GM21367 (cell line): ENCODE results near the gene RCCD1.
"Not testable (repeated sequence)": the region's sequence is repeated elsewhere in the genome, so short reads cannot be mapped to it uniquely, and the experiment has no call there.

ENCODE experiments used
- ATAC-seq: cut with Tn5 transposase; IDR thresholded peaks from one replicate; pipeline ENCODE4 v1.9.1; 2021; ENCODE audit not compliant: unreplicated experiment

RCCD1 gene, protein sequence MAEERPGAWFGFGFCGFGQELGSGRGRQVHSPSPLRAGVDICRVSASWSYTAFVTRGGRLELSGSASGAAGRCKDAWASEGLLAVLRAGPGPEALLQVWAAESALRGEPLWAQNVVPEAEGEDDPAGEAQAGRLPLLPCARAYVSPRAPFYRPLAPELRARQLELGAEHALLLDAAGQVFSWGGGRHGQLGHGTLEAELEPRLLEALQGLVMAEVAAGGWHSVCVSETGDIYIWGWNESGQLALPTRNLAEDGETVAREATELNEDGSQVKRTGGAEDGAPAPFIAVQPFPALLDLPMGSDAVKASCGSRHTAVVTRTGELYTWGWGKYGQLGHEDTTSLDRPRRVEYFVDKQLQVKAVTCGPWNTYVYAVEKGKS

DNA sequence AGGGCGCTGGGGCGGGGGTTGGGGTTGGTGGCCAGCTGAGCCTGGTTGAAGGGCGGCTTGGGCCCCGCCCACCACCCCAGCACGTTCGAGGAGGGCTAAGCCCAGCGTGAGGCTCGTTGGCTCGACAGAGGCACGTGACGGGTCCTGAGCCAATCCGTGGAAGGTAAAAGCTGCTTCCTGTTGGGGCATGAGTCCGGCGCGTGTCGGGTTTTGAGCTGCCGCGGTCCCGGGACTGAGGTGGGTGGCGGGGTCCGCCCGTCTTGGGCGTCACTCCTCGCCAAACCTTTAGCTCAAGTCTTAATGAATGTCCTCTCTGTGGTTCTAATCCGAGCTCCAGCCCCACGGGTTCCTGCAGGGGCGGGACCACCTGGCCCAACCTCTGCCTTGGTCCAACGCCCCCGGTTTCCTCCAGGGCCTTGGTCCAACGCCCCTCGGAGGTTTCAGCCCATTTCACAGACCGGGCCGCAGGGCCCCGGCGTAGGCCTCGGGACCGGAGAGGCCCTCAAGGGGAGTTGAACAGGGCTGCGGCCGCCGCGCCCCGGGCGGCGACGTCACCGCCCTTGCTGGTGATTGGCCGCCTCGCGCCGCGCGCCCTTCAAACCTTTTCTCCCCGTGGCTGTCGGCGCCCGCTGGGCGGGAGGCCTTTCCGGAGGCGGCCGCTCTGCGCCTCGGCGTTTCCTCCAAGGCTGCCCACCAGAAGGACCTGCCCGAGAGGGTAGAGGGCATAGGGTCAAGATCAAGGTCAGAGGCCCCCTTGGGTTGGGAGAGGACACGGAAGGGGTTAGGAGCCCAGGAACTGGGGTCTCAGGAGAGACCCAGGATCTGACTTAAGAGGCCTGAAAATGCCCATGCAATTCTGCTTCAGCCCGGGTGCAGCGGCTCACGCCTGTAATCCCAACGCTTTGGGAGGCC, at the start of gene RCCD1:
Gene RCCD1 (plus strand): TSS at position 173 of the 912 bp plus-strand sequence. CDS start 1,851 bp downstream, outside the sequence.
- peak; percentile 93 for ATAC-seq

DNA sequence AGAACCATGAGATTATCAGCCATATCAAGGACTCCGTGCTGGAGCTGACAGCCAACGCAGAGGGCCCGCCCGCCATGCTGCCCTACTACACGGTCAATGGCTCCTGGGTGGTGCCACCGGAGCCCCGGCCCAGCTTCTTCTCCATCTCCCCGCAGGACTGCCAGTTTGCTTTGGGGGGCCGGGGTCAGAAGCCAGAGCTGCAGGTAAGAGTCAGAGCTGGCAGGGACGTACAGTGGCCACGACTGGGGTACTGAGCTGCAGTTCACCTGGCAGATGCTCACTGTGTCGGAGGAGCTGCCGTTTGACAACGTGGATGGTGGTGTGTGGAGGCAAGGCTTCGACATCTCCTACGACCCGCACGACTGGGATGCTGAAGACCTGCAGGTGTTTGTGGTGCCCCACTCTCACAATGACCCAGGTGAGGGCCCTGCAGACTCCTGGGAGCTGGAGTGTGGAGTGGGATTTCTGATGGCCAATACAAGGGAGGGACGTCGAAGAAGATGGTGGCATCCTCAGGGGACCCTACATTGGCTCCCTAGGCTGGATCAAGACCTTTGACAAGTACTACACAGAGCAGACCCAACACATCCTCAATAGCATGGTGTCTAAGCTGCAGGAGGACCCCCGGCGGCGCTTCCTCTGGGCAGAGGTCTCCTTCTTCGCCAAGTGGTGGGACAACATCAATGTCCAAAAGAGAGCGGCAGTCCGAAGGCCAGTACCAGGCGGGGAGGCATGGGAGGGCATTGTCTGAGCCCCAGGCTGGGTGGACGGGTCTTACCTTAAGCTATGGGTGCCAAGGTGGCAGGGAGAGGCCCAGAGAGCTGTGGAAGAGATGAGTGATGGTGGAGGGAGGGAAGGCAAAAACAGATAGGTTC, 49.1 kb upstream of the RCCD1 start:
- no peak for ATAC-seq

DNA sequence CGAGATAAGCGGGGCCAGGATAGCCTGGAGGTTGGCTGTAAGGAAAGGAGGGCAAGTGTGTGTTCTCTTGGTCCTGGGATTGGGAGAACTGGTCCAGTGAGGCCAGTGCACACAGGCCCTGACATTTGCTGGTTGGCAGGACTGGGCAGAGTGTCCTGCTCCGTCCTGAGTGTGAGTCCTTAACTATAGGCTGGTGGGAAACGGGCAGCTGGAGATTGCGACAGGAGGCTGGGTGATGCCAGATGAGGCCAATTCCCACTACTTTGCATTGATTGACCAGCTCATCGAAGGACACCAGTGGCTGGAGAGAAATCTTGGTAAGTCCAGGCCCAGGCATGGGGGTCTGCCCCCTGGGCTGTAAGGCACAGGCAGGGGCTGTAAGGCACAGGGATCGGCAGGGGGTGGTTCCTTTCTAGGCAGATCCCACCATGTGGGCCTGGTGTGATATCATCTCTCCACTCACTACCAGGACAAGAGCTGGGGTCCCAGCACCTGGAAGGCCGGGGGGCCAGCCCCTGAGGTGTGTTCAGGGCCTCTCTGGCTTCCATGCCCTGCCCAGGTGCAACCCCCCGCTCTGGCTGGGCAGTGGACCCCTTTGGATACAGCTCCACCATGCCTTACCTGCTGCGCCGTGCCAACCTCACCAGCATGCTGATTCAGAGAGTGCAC, 48.4 kb upstream of the RCCD1 start:
- no peak for ATAC-seq

DNA sequence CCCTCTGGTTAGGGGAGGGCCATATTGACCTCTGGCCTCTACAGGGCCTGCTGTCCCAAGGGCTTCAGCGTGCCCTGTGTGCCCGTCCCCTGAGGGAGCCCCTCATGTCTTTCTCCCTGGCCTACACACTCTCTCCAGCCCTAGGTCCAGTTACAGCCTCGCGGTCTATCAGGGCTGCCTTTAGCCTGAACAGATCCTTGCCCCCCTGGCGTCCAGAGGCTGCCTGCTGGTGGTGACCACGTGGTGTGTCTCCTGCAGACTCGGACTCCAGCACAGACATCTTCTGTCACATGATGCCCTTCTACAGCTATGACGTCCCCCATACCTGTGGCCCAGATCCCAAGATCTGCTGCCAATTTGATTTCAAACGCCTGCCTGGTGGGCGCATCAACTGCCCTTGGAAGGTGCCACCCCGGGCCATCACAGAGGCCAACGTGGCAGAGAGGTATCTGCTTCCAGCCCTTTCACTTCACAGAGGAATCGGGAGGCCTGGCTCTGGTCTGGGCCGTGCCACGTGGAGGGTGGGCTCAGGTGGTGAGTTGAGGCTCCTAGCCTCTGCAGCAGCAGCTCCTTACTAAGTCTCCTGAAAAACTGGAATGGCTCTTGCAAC, 47.5 kb upstream of the RCCD1 start:
- no peak for ATAC-seq

DNA sequence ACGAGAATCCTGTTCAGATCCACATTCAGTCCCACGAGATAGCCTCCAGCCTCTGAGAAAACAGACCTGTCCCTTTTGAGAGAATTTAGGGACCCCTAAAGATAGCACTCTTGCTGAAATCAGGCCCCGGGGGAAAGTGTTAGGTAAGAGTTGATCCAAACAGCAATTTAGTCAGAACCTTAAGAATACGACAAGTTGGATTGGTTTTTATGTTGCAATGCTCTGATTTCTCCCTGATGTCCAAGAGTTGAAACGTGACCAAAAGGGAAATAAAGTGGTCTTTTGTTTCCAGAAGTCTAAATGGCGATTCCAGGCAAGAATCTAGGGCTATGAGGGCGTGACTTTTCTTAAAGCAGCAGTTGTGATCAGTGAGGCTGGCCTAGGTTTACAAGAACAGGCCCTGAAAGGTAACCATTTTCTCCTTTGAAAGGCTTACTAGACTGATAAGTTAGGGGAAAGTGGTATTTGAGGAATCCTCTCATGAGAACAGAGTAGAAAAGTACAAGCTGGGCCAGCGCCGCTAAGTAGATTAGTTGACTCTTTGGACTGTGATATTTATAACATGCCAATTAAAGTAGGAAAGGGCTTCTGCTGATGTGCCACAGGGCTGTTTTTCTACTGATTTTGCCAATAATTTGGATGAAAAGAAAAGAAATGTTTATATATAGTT, 46.7 kb upstream of the RCCD1 start:
- no peak for ATAC-seq

DNA sequence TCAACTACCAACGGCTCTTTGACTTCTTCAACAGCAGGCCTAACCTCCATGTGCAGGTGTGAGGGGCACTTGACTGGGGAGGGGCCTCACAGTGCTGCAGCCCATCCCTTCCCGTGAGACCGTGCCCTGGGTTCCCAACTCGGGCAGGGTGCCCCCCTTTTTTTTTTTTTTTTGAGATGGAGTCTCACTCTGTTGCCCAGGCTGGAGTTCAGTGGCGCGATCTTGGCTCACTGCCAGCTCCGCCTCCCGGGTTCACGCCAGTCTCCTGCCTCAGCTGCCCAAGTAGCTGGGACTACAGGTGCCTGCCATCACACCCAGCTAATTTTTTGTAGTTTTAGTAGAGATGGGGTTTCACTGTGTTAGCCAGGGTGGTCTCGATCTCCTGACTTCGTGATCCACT, 45.2 kb upstream of the RCCD1 start:
- not testable (repeated sequence) for ATAC-seq

DNA sequence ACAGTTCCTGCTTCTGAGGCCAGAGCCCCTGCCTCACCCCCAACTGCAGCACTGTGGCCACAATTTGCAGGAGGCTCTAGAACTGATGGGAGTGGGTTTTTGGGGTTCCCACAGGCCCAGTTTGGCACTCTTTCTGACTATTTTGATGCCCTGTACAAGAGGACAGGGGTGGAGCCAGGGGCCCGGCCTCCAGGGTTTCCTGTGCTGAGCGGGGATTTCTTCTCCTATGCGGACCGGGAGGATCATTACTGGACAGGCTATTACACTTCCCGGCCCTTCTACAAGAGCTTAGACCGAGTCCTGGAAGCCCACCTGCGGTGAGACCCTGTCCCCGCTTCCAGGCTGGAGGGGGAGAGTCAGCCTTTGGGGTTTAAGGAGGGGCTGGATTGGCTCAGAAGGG, 44.7 kb upstream of the RCCD1 start:
- ATAC-seq, result no peak

DNA sequence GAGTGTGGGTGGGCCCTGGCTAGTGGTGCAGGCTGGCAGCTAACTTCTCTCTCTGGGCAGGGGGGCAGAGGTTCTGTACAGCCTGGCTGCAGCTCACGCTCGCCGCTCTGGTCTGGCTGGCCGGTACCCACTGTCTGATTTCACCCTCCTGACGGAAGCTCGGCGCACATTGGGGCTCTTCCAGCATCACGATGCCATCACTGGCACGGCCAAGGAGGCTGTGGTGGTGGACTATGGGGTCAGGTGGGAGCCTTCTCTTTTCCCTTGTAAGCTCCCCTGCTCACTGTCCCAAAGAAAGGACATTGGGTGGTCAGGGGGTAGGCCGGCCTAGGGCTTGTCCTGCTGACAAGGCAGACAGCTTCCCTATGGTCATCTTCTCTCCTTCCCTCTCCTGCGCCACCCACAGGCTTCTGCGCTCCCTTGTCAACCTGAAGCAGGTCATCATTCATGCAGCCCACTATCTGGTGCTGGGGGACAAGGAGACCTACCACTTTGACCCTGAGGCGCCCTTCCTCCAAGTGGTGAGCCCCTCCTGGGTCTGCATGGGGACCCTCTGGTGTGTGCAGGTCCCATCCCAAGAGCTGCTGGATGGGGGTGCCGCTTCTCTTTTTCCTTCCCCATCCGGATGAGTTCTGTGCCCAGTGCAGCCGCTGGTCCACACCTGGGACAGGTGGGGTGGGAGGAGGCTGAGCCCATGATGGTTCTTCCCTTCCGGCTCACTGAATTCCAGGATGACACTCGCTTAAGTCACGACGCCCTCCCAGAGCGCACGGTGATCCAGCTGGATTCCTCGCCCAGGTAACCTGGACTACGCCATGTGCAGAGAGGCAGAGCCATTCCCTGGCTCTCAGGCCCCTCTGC, 44.0 kb upstream of the RCCD1 start:
- no peak for ATAC-seq

DNA sequence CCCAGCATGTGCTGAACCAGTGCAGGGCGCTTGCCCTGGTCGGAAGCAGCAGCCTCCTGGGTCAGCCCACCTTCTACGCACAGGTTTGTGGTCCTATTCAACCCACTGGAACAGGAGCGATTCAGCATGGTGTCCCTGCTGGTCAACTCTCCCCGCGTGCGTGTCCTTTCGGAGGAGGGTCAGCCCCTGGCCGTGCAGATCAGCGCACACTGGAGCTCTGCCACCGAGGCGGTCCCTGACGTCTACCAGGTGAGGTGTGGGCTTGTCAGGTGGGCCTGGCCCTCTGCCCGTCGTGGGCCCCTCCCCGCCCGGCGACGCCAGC, 43.4 kb upstream of the RCCD1 start:
- no peak for ATAC-seq

DNA sequence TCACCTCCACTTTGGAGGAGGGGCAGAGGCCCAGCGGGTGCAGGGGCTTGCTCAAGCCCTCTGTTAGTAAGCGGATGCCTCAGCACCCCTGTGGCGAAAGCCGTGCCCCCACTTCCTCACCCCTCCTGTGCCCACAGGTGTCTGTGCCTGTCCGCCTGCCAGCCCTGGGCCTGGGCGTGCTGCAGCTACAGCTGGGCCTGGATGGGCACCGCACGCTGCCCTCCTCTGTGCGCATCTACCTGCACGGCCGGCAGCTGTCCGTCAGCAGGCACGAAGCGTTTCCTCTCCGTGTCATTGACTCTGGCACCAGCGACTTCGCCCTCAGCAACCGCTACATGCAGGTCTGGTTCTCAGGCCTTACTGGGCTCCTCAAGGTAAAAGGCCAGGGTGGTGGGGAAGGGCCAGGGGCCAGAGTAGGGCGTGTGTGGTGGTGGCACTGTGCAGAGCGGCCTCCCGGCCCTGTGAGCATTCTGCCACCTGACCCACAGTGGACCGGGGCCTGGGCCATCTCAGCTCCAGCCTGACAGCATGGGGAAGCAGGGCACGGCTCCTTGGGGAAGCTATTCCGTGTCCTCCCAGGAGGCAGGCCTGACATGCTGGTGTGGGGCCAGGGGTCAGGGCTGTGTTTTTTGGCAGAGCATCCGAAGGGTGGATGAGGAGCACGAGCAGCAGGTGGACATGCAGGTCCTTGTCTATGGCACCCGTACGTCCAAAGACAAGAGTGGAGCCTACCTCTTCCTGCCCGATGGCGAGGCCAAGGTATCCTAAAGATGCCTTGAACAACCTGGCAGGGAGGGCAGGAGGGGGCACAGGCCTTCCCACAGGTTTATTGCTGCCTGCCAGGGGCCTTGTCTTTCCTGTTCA, 42.5 kb upstream of the RCCD1 start:
- ATAC-seq, result no peak

DNA sequence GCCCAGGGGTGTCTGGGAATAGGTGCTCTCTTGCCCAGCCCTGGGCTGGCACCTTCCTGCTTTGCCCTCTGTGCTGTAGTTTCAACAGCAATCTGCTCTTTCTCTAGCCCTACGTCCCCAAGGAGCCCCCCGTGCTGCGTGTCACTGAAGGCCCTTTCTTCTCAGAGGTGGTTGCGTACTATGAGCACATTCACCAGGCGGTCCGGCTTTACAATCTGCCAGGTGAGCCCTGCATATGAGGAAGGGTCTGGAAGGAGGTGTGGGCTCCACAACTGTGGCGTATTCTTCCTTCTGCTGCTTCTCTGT, 42.0 kb upstream of the RCCD1 start:
- no peak for ATAC-seq

DNA sequence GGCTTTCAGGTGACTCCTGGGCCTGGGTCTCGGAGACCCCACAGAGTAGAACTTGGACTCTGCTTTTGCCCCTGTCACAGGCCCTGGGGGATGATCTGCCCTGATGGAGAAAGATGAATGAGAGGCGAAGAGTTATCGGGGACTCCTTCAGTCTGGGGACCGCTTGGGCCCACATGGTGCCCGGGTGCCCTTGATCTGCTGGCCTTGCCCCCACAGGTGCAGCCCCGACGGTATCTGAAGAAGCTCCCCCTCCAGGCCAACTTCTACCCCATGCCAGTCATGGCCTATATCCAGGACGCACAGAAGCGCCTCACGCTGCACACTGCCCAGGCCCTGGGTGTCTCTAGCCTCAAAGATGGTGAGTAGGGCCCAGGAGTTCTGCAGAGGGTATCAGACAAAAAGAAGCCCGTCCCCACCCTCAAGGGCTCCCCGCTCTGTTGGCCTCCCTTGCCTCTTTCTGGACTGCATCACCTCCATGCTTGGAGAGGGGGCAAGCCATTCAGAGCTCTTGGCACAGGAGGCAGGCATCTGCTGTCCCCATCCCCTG, 41.2 kb upstream of the RCCD1 start:
- ATAC-seq, result no peak

DNA sequence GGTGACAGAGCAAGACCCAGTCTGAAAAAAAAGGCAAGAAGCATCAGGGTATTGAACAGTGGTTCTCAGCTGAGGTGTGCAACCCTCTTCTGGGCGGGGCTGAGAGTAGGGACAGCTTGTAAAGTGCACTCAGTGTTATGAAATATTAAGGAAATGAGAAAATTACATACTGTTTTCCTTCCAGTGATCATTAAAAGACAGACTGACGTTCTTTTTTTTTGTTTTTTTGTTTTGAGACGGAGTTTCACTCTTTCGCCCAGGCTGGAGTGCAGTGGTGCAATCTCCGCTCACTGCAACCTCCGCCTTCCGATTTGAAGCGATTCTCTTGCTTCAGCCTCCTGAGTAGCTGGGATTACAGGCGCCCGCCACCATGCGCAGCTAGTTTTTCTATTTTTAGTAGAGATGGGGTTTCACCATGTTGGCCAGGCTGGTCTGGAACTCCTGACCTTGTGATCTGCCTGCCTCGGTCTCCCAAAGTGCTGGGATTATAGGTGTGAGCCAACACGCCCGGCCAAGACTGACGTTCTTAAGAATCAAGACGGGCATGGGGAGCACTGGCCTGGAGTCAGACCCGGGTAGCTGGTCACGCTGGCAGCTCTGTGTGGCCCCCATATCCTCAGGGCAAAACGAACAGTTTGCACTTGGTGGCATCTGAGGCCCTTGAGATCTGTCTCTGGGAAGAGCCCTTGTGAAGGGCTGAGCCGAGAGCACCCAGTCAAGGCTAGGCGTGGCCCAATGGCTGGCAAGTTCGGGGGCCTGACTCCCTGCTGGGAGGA, 40.2 kb upstream of the RCCD1 start:
- ATAC-seq, result no peak

DNA sequence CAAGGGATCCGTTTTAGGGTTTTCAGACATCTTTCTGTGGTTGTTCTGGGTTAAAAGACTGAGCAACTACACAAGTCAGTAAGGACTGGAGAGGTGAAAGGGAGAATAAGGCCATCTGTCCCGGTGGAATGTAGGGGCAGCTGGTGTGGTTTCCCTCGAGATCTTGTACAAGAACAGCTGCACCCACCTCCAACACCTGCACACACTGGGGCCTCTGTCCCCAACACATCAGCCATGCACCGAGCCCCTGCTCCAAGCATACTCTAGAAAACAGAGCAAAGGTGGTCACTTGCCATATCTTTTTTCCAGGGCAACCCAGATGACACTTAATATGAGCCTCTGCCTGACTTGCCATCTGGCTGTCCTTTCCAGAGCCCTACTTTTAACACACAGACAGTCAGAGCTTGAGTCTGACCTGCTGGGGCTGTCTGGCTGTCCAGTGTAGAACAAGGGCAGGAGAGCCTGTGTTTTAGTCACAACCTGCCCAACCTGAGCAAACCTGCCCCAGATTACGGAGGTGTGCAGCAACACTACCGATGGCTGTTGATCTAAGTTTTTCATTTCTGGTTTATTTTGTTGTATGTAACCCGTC, 39.4 kb upstream of the RCCD1 start:
- no peak for ATAC-seq

DNA sequence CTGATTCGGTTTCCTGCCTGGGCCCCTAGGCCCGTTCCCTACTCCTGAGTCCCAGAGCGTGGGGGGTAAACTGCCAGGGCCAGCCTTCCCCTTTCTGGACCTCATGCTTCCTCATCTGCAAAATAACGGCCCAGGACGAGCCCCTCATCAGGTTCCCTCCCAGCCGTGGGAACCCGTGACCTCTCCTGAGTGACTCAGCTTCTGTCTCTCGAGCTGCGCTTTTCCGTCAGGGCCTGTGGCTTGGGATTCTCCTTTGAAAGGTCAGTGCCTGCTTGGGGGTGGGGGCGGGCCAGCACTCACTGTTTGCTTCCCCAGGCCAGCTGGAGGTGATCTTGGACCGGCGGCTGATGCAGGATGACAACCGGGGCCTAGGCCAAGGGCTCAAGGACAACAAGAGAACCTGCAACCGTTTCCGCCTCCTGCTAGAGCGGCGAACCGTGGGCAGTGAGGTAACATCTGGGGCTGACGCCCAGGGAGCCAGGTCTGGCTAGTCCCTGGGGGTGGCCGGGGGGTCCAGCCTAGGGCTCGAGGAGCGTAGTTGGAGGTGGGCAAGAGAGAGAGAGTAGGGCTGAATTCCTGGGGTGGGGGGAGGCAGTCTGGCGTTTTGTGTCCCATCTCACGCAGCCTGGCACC, 38.8 kb upstream of the RCCD1 start:
- no peak for ATAC-seq

DNA sequence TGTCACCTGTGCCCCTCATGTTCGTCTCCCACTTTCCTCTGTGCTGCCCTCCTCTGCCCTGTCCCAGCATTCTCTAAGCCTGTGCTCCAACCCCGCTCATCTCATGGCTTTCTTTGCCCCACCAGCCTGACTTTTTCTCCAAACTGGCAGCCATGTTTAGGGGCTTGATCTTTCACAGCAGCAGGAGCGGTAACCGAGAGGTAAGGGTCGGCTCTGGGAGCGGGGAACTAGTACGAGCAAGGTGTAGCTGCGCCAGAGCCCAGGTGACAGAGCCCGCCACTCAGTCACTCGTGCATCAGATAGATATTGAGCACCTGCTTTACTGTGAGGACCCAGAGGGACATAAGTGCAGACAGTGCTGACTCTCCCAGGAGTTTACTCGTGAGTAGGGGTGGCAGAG, 38.2 kb upstream of the RCCD1 start:
- no peak for ATAC-seq
